ENCODE data around the gene FAM200B.

DNA sequence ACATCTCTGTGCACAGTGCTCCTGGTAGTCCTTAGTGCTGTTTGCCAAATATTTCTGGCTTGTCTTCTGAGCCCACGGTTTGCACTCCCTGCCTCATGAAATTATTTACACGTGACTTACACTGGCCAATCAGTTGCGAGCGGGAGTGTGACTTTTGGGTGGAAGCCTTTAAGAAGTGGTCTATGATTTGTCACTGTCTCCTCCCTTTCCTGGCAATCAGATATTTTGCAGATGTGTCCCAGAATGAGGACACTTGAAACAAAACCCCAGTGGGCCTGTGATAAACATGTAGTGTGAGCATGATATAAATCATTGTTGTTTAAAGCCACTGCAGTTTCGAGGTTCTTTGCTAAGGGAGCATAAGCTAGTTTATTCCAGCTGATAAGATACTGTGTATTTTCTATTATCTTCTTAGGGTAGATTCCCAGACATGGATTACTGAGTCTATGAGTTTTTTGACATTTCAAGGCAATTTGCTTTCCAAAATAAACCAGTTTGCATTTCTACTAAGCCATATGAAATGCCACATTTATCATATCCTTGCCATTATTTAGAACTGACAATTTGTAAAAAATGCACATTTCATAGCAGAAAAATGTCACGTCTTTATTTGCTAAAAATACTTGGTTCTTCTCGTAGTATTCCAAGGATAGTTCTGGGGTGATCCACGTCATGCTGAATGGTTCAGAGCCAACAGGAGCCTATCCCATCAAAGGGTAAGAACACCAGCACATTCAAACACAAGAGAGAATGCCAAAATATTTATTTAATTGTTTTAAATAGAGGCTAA lies 33.2 kb downstream of the FAM200B start:
- TF ChIP-seq, protein P1, sequence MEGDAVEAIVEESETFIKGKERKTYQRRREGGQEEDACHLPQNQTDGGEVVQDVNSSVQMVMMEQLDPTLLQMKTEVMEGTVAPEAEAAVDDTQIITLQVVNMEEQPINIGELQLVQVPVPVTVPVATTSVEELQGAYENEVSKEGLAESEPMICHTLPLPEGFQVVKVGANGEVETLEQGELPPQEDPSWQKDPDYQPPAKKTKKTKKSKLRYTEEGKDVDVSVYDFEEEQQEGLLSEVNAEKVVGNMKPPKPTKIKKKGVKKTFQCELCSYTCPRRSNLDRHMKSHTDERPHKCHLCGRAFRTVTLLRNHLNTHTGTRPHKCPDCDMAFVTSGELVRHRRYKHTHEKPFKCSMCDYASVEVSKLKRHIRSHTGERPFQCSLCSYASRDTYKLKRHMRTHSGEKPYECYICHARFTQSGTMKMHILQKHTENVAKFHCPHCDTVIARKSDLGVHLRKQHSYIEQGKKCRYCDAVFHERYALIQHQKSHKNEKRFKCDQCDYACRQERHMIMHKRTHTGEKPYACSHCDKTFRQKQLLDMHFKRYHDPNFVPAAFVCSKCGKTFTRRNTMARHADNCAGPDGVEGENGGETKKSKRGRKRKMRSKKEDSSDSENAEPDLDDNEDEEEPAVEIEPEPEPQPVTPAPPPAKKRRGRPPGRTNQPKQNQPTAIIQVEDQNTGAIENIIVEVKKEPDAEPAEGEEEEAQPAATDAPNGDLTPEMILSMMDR (IDR thresholded peaks at IDR 0.05): no peak
- no peak for TF ChIP-seq EZH2 (IDR thresholded peaks at IDR 0.05)

Measured in neural progenitor cell (in vitro differentiated cells).